PC-3 (cell line): Measurements from ENCODE around the gene HEXIM1.

Source experiments
- CTCF ChIP-seq: fragments of 300-600 bp; sonication (generic); conservative IDR thresholded peaks from 2 replicates; pipeline ENCODE4 v1.5.1; 2017; ENCODE audit warnings: antibody characterized with exemption, low read depth, mild to moderate bottlenecking, low read length
- EZH2 ChIP-seq: fragments of 300-600 bp; sonication (generic); IDR thresholded peaks from one replicate; pipeline ENCODE4 v1.6.1; 2017; ENCODE audit warnings: antibody characterized with exemption, mild to moderate bottlenecking, low read length; ENCODE audit not compliant: unreplicated experiment

GRCh38 chr17:45150911-45151809, 2.9 kb downstream of the HEXIM1 start:
- TF ChIP-seq CTCF (no peak), EZH2 (no peak)
